Measurements from ENCODE around the gene POU2F3.

Gene POU2F3

DNA sequence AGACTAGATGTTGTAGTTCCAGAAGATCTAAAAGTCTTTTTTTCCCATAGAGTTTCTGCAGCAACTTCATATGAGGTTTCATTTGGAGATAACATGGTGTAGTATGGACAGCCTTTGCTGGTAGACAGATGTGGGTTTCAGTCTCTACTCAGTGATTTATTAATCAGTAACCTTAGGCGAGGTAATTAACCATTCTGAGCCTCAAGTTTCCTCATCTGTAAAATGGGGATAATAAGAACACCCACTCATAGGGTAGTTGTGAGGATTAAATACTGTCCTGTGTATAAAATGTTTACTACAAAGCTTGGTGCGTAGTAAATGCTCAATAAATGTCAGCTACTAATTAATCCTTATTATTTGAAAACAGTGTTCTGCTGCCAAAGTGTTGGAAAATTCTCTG lies 16.8 kb downstream of the POU2F3 start:
- Histone ChIP-seq H3K4me1 (ENCODE audit: control insufficient read depth, insufficient read depth, low read length) (peaks cover 34% of the 10 kb centered on the region), H3K9me3 (ENCODE audit: control insufficient read depth, insufficient read depth, low read length) (no peaks in the 10 kb centered on the region), H3K27ac (ENCODE audit: low read depth, low read length) (no peak overlapping the region), H3K36me3 (ENCODE audit: control insufficient read depth, insufficient read depth, low read length) (no peaks in the 10 kb centered on the region), H3K4me3 (ENCODE audit: low read depth, low read length) (no peak overlapping the region), H3K9ac (ENCODE audit: low read depth, low read length) (no peak overlapping the region), H3K27me3 (ENCODE audit: control insufficient read depth, insufficient read depth, low read length) (peaks cover 11% of the 10 kb centered on the region; the same call in 1 of the 2 replicates)

DNA sequence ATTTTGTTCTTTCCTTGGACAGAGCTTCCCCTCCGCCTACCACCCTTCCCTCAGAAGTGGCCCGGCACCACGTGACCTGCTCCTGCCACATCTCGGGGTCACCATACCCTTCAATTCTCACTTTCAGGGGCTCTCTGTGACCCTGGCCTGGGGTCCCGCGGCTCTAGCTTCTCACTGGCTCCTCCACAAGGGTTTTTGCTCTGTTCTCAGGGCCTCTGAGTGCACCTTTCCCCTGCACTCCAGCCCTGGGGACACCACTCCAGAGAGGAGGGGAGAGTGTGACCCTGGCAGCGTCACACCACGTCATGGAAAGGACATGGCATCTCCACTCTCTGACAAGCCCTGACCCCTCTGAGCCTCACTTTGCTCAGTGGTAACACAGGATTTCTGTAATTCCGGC lies 17.4 kb downstream of the POU2F3 start:
- Histone ChIP-seq H3K27me3 (ENCODE audit: control insufficient read depth, insufficient read depth, low read length) (peaks cover 11% of the 10 kb centered on the region; the same call in 1 of the 2 replicates), H3K4me1 (ENCODE audit: control insufficient read depth, insufficient read depth, low read length) (peaks cover 34% of the 10 kb centered on the region), H3K9me3 (ENCODE audit: control insufficient read depth, insufficient read depth, low read length) (no peaks in the 10 kb centered on the region), H3K36me3 (ENCODE audit: control insufficient read depth, insufficient read depth, low read length) (no peaks in the 10 kb centered on the region), H3K4me3 (ENCODE audit: low read depth, low read length) (no peak overlapping the region), H3K27ac (ENCODE audit: low read depth, low read length) (no peak overlapping the region), H3K9ac (ENCODE audit: low read depth, low read length) (no peak overlapping the region)

DNA sequence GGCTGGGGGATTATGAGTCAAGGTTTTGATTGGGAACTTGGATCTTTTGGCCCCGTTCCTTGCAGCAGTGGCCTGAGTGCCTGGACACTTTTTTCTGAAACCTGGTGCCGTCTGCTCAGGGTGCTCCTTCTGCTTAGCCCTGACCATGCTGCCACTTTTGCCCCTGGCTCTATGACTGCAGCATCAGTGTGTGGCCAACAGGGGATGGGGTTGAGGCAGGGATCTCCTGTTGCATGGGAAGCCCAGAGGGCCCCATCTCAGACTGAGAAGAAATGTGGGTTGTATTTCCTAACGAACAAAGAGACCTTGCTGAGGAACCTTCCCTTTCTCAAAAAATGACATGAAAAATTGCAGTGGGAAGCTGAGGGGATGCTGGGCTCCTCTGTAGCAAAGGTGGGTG lies 18.7 kb downstream of the POU2F3 start:
- Histone ChIP-seq H3K27me3 (ENCODE audit: control insufficient read depth, insufficient read depth, low read length) (peaks cover 11% of the 10 kb centered on the region; the same call in 1 of the 2 replicates), H3K9me3 (ENCODE audit: control insufficient read depth, insufficient read depth, low read length) (no peaks in the 10 kb centered on the region), H3K4me1 (ENCODE audit: control insufficient read depth, insufficient read depth, low read length) (peaks cover 34% of the 10 kb centered on the region), H3K27ac (ENCODE audit: low read depth, low read length) (no peak overlapping the region), H3K36me3 (ENCODE audit: control insufficient read depth, insufficient read depth, low read length) (no peaks in the 10 kb centered on the region), H3K9ac (ENCODE audit: low read depth, low read length) (no peak overlapping the region), H3K4me3 (ENCODE audit: low read depth, low read length) (no peak overlapping the region)

DNA sequence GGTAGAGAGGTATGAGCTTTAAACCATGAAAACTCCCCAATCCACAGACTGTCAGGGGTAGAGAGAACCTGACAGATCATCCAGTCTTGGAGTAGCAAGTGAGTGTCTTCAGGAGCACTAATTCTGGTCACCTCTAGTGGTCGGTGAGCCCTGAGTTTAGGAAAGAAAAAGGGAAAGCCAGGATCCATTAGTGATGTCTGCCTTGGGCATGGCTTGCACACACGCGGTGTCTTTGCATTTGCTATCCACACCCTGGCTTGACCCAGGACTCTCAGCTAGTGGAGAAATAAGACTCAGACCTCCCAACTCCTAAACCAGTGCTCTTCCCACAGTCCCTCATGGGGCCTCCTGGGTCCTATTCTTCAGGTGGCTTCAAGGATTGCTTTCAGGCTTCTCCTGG lies 19.3 kb downstream of the POU2F3 start:
- no peak overlapping the region for H3K4me3 ChIP-seq (ENCODE audit: low read depth, low read length)
- no peak overlapping the region for H3K9ac ChIP-seq (ENCODE audit: low read depth, low read length)
- no peaks in the 10 kb centered on the region for H3K9me3 ChIP-seq (ENCODE audit: control insufficient read depth, insufficient read depth, low read length)
- no peak overlapping the region for H3K27ac ChIP-seq (ENCODE audit: low read depth, low read length)
- peaks cover 33% of the 10 kb centered on the region for H3K4me1 ChIP-seq (ENCODE audit: control insufficient read depth, insufficient read depth, low read length)
- H3K27me3 ChIP-seq (ENCODE audit: control insufficient read depth, insufficient read depth, low read length): peaks cover 11% of the 10 kb centered on the region; the same call in 1 of the 2 replicates
- no peaks in the 10 kb centered on the region for H3K36me3 ChIP-seq (ENCODE audit: control insufficient read depth, insufficient read depth, low read length)

DNA sequence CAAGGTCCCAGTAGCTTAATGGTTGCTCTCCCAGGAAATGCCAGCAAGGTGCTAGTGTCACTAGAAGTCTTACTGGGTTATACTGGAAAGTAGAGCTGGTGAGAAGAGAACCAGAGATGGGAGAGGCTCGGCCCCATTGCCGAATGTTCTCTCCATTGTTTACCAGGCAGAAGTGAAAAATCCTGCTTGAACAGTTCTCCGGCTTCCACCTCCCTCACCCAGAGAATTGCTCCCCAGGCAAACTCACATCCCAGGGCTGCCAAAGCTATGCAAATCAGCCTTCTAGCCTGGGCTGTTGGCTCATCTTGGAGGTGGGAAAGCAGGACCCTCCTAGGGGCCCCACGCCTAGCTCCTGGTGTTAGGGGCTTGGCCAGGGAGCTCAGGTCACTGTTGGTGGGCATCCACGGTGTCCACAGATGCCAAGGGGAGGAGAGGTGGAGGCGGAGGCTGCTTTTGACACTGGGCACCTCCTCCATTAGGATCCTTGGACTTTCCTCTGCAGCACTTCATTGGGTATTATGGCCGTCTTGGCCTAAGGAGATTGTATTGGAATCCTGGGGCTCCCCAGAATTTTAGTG lies 20.1 kb downstream of the POU2F3 start:
- peaks cover 8% of the 10 kb centered on the region; the same call in 1 of the 2 replicates for H3K27me3 ChIP-seq (ENCODE audit: control insufficient read depth, insufficient read depth, low read length)
- H3K36me3 ChIP-seq (ENCODE audit: control insufficient read depth, insufficient read depth, low read length): no peaks in the 10 kb centered on the region
- H3K4me3 ChIP-seq (ENCODE audit: low read depth, low read length): no peak overlapping the region
- no peak overlapping the region for H3K9ac ChIP-seq (ENCODE audit: low read depth, low read length)
- H3K4me1 ChIP-seq (ENCODE audit: control insufficient read depth, insufficient read depth, low read length): peaks cover 24% of the 10 kb centered on the region
- no peaks in the 10 kb centered on the region for H3K9me3 ChIP-seq (ENCODE audit: control insufficient read depth, insufficient read depth, low read length)
- no peak overlapping the region for H3K27ac ChIP-seq (ENCODE audit: low read depth, low read length)

DNA sequence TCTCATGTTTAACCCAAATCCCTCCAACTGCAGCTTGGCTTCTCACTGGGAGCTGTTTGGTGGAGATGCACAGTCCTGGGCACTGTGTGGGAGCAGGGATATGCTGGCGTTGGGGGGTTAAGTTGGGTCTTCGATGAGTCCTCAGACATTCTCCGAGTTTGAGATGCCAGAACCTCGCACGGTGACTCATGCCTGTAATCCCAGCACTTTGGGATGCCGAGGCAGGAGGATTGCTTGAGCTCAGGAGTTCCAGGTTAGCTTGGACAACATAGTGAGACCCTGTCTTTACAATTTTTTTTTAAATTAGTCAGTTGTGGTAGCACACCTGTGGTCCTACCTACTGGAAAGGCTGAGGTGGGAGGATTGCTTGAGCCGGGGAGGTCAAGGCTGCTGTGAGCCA lies 20.7 kb downstream of the POU2F3 start:
- no peak overlapping the region for H3K9ac ChIP-seq (ENCODE audit: low read depth, low read length)
- peaks cover 8% of the 10 kb centered on the region; the same call in 1 of the 2 replicates for H3K27me3 ChIP-seq (ENCODE audit: control insufficient read depth, insufficient read depth, low read length)
- no peaks in the 10 kb centered on the region for H3K9me3 ChIP-seq (ENCODE audit: control insufficient read depth, insufficient read depth, low read length)
- H3K27ac ChIP-seq (ENCODE audit: low read depth, low read length): no peak overlapping the region
- no peak overlapping the region for H3K4me3 ChIP-seq (ENCODE audit: low read depth, low read length)
- H3K36me3 ChIP-seq (ENCODE audit: control insufficient read depth, insufficient read depth, low read length): no peaks in the 10 kb centered on the region
- peaks cover 24% of the 10 kb centered on the region for H3K4me1 ChIP-seq (ENCODE audit: control insufficient read depth, insufficient read depth, low read length)

DNA sequence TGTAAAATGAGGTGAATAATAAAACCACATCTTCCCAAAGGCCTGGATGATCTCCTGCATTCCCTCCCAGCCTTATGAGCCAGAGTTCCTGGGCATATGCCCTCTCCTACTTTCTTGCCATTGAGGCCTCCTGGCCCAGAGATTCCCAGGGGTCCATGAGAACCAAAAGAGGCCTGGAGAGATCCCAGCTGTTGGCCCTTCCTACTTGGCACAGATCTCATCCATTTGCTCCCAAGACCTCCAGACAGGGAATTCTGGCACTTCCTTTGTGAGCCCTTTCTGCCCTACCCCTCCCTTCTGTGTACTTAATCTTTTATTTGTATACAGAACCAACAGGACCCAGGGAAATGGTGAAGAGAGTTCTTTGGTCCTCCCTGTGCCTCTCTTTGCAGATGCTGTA lies 21.4 kb downstream of the POU2F3 start:
- Histone ChIP-seq H3K36me3 (ENCODE audit: control insufficient read depth, insufficient read depth, low read length) (no peaks in the 10 kb centered on the region), H3K4me1 (ENCODE audit: control insufficient read depth, insufficient read depth, low read length) (peaks cover 22% of the 10 kb centered on the region), H3K27ac (ENCODE audit: low read depth, low read length) (no peak overlapping the region), H3K4me3 (ENCODE audit: low read depth, low read length) (no peak overlapping the region), H3K9me3 (ENCODE audit: control insufficient read depth, insufficient read depth, low read length) (no peaks in the 10 kb centered on the region), H3K27me3 (ENCODE audit: control insufficient read depth, insufficient read depth, low read length) (peaks cover 3% of the 10 kb centered on the region; the same call in 1 of the 2 replicates), H3K9ac (ENCODE audit: low read depth, low read length) (no peak overlapping the region)

DNA sequence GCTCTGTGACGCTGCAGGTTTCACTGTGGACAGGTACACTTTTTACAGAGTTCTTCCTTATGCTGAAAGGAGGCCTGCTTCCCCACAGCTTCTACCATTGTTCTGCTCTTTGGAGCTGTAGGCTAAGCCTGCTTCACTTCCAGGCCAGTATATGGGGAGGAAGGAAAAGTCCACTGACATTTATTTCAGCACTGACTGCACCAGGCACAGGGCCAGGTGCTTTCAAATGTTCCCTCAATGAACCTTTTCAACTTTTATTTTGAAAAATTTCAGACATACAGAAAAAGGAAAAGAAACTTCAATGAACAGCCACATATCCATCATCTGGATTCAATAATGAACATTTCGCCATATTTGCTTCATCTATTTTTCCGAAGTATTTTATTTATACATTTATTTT lies 22.0 kb downstream of the POU2F3 start:
- Histone ChIP-seq H3K27me3 (ENCODE audit: control insufficient read depth, insufficient read depth, low read length) (no peaks in the 10 kb centered on the region; the same call in 1 of the 2 replicates), H3K4me1 (ENCODE audit: control insufficient read depth, insufficient read depth, low read length) (peaks cover 19% of the 10 kb centered on the region; the same call in 1 of the 2 replicates), H3K36me3 (ENCODE audit: control insufficient read depth, insufficient read depth, low read length) (no peaks in the 10 kb centered on the region), H3K9me3 (ENCODE audit: control insufficient read depth, insufficient read depth, low read length) (no peaks in the 10 kb centered on the region), H3K4me3 (ENCODE audit: low read depth, low read length) (no peak overlapping the region), H3K9ac (ENCODE audit: low read depth, low read length) (no peak overlapping the region), H3K27ac (ENCODE audit: low read depth, low read length) (no peak overlapping the region)

DNA sequence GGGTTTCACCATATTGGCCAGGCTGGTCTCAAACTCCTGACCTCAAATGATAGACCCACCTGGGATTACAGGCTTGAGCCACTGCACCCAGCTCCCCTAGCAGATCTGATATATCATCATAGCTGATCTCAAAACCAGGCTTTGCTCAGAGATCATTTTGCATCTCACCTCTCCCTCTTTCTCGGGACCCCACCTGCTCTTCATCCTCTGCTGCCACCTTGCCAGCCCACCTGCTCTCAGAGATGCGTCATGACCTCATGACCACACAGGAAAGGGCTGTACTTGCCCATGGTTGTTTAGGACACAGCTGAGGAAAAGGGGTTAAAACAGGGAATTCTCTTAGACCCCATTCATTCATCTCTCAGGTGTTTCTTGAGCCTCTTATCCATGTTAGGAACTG lies 27.4 kb downstream of the POU2F3 start:
- H3K27ac ChIP-seq (ENCODE audit: low read depth, low read length): no peak overlapping the region
- H3K4me3 ChIP-seq (ENCODE audit: low read depth, low read length): no peak overlapping the region
- no peak overlapping the region for H3K9ac ChIP-seq (ENCODE audit: low read depth, low read length)
- peaks cover 7% of the 10 kb centered on the region; the same call in 1 of the 2 replicates for H3K4me1 ChIP-seq (ENCODE audit: control insufficient read depth, insufficient read depth, low read length)
- H3K27me3 ChIP-seq (ENCODE audit: control insufficient read depth, insufficient read depth, low read length): no peaks in the 10 kb centered on the region
- H3K9me3 ChIP-seq (ENCODE audit: control insufficient read depth, insufficient read depth, low read length): no peaks in the 10 kb centered on the region
- H3K36me3 ChIP-seq (ENCODE audit: control insufficient read depth, insufficient read depth, low read length): no peaks in the 10 kb centered on the region

DNA sequence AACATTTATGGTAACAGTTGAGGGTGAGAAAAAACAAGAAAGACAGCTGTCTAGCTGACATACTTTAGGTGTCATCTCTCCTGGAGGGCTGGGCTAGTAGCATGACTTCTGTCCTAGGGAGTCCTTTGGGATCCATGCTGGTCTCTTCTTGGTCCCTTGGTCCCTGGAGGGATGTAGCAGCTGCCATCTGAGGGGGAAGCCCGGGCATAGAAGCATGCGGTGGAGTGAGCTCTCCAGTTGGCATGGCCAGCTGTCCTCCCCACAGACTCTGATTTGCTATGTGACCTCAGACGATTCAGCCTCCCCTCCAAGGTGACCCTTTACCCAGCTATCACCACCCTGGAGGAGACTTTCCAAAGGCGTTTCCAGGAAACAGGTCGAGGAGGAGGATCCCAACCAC lies 28.7 kb downstream of the POU2F3 start:
- Histone ChIP-seq H3K4me1 (ENCODE audit: control insufficient read depth, insufficient read depth, low read length) (peaks cover 7% of the 10 kb centered on the region; the same call in 1 of the 2 replicates), H3K27me3 (ENCODE audit: control insufficient read depth, insufficient read depth, low read length) (no peaks in the 10 kb centered on the region), H3K9ac (ENCODE audit: low read depth, low read length) (no peak overlapping the region), H3K4me3 (ENCODE audit: low read depth, low read length) (no peak overlapping the region), H3K36me3 (ENCODE audit: control insufficient read depth, insufficient read depth, low read length) (no peaks in the 10 kb centered on the region), H3K27ac (ENCODE audit: low read depth, low read length) (no peak overlapping the region), H3K9me3 (ENCODE audit: control insufficient read depth, insufficient read depth, low read length) (no peaks in the 10 kb centered on the region)

DNA sequence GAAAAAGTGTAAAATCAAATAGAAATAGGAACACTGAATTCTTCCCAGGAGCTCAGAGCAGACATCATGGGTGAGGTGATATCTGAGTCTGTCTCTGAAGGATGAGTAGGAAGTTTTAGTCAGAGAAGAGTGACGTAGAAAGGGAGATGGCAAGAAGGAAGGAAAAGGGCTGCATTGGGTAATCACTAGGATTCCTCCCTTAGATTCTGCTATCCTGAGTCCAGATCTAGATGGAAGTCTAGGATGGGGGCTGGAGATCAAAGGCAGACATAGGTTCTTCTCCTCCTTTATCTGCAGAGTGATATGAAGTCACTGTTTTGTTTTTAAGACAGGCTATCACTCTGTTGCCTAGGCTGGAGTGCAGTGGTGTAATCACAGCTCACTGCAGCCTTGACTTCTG lies 30.4 kb downstream of the POU2F3 start:
- Histone ChIP-seq H3K9ac (ENCODE audit: low read depth, low read length) (no peak overlapping the region), H3K36me3 (ENCODE audit: control insufficient read depth, insufficient read depth, low read length) (no peaks in the 10 kb centered on the region), H3K27ac (ENCODE audit: low read depth, low read length) (no peak overlapping the region), H3K27me3 (ENCODE audit: control insufficient read depth, insufficient read depth, low read length) (0 out of 2 replicates have a peak, but pooled peaks cover 2% of the 10 kb centered on the region), H3K4me1 (ENCODE audit: control insufficient read depth, insufficient read depth, low read length) (peaks cover 7% of the 10 kb centered on the region; the same call in 1 of the 2 replicates), H3K9me3 (ENCODE audit: control insufficient read depth, insufficient read depth, low read length) (no peaks in the 10 kb centered on the region), H3K4me3 (ENCODE audit: low read depth, low read length) (no peak overlapping the region)

All from HUES48 (cell line).